CD8-positive, alpha-beta memory T cell (primary cell): Measurements from ENCODE around the gene MARCO. TPM values are rescaled to one million over a fixed set of nuclear protein-coding genes. Genes with fewer than 3 reads are reported as not detected.
"Not testable (repeated sequence)": the region's sequence is repeated elsewhere in the genome, so short reads cannot be mapped to it uniquely, and the experiment has no call there.

Experiments used
- CTCF ChIA-PET: fragments of 350-600 bp; sonication (Branson Sonifier 250); formaldehyde crosslinking; loops from one replicate; lab custom pipeline; 2021; ENCODE audit warnings: antibody characterized with exemption; lab: Charles Lee
- POLR2A ChIA-PET: fragments of 350-600 bp; sonication (Branson Sonifier 250); formaldehyde crosslinking; loops from one replicate; lab custom pipeline; 2021; ENCODE audit warnings: antibody characterized with exemption; lab: Charles Lee
- DNase-seq, 5 donors: peaks; one replicate each; pipeline versions ENCODE4 v3.0.0 to v3.0.0-alpha.2; 2020 to 2022; ENCODE audit warnings: mixed read lengths in 1 of 5
- H3K27ac ChIP-seq: one replicate; pipeline ENCODE4 v1.7.0; 2013; ENCODE audit warnings: low read depth, mild to moderate bottlenecking, low read length, moderate library complexity
- H3K27me3 ChIP-seq: 2 replicates; pipeline ENCODE4 v1.7.0; 2013; ENCODE audit warnings: low read length, mild to moderate bottlenecking; ENCODE audit not compliant: insufficient read depth, poor library complexity, severe bottlenecking
- H3K36me3 ChIP-seq: 2 replicates; pipeline ENCODE4 v1.7.0; 2013; ENCODE audit warnings: mild to moderate bottlenecking, low read length, moderate library complexity; ENCODE audit not compliant: insufficient read depth
- H3K4me1 ChIP-seq: 2 replicates; pipeline ENCODE4 v1.7.0; 2013; ENCODE audit warnings: mild to moderate bottlenecking, low read length, moderate library complexity; ENCODE audit not compliant: insufficient read depth
- H3K4me3 ChIP-seq: 2 replicates; pipeline ENCODE4 v1.7.0; 2013; ENCODE audit warnings: mild to moderate bottlenecking, low read length
- H3K9me3 ChIP-seq: 2 replicates; pipeline ENCODE4 v1.7.0; 2013; ENCODE audit warnings: mild to moderate bottlenecking, low read length
- H3K27ac Mint-ChIP-seq, 8 donors: one replicate each; pipeline ENCODE4 v1.8.0; 2020 to 2021; ENCODE audit warnings: mixed read lengths in 8 of 8, mild to moderate bottlenecking in 6 of 8, inconsistent platforms in 3 of 8, moderate library complexity in 3 of 8
- H3K27me3 Mint-ChIP-seq, 2 donors: one replicate each; pipeline ENCODE4 v1.8.0; 2020 to 2021; ENCODE audit warnings: mixed read lengths in 2 of 2, mild to moderate bottlenecking in 1 of 2, moderate library complexity in 1 of 2
- H3K36me3 Mint-ChIP-seq, 3 donors: one replicate each; pipeline ENCODE4 v1.8.0; 2020 to 2021; ENCODE audit warnings: mixed read lengths in 3 of 3, inconsistent platforms in 1 of 3, mild to moderate bottlenecking in 1 of 3
- H3K4me1 Mint-ChIP-seq, 3 donors: one replicate each; pipeline ENCODE4 v1.8.0; 2020 to 2021; ENCODE audit warnings: mixed read lengths in 3 of 3, inconsistent platforms in 1 of 3, mild to moderate bottlenecking in 1 of 3
- H3K4me3 Mint-ChIP-seq, 7 donors: one replicate each; pipeline ENCODE4 v1.8.0; 2020 to 2021; ENCODE audit warnings: mixed read lengths in 7 of 7, mild to moderate bottlenecking in 6 of 7, moderate library complexity in 4 of 7, inconsistent platforms in 2 of 7
- H3K9me3 Mint-ChIP-seq, 5 donors: one replicate each; pipeline ENCODE4 v1.8.0; 2020 to 2022; ENCODE audit warnings: mixed read lengths in 5 of 5, mild to moderate bottlenecking in 3 of 5, moderate library complexity in 2 of 5, inconsistent platforms in 1 of 5
- polyA plus RNA-seq: library from polyadenylated mRNA; unstranded; fragments of 300-500 nt; fragmentation: Illumina TruSeq; gene quantifications from one replicate; pipeline ENCODE4 v1.2.3, GENCODE V29; 2021
- total RNA-seq, 2 experiments: library from RNA; stranded (reverse); gene quantifications; one replicate each; pipeline ENCODE4 v1.2.3, GENCODE V29; 2021

Gene MARCO
- total and polyA plus RNA-seq, 3 experiments from 2014 or later = not detected

DNA sequence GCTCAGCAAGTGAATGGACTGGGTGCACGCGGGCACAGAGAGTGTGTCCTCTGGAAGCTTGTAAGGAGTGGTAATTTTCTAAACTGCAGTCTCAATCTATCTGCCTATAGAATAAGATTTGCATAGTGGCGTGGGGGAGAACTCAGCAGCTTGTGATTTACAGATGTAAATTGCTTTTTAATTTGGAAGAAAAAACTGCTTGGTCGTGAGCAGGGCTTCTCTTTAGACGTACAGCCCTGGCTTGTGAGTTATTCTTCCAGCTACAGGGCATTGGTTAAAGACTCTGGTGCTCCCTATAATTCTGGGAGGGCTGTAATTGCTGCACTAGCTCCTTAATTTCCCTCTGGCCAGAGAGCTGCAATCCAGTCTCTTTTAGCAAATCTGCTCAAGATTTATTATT lies 84.9 kb downstream of the MARCO start:
- Mint-ChIP-seq H3K9me3 (peaks cover 0 to 5% (median 0%) of the 10 kb centered on the region in 5 donors), H3K4me1 (no peaks in the 10 kb centered on the region), H3K27ac (no peak overlapping the region), H3K27me3 (peaks cover 2 to 7% of the 10 kb centered on the region in 2 donors), H3K36me3 (no peaks in the 10 kb centered on the region), H3K4me3 (no peak overlapping the region)
- H3K27me3 ChIP-seq = no peaks in the 10 kb centered on the region
- H3K9me3 ChIP-seq = no peaks in the 10 kb centered on the region
- CTCF ChIA-PET = interaction anchor here (0.9 kb wide), 1 partner anchor 16 kb away, joined by 3 read pairs; no protein-coding TSS in a partner anchor
- H3K4me1 ChIP-seq = no peaks in the 10 kb centered on the region
- POLR2A ChIA-PET = no interaction called here
- H3K36me3 ChIP-seq = no peaks in the 10 kb centered on the region
- H3K4me3 ChIP-seq = no peak overlapping the region
- H3K27ac ChIP-seq = no peak overlapping the region
- DNase-seq = no peak

- Mint-ChIP-seq H3K27ac (no peak overlapping the region), H3K4me3 (no peak overlapping the region)
- POLR2A ChIA-PET = no interaction called here
Measured at GRCh38 chr2:119028327-119029174, 86.6 kb downstream of the MARCO start.

GRCh38 chr2:119029297-119029696 lies 87.3 kb downstream of the MARCO start:
- H3K9me3 Mint-ChIP-seq = peaks cover 2 to 11% (median 6%) of the 10 kb centered on the region in 5 donors

More at GRCh38 chr2:119028327-119029174, 86.6 kb downstream of the MARCO start:
- Histone ChIP-seq H3K27ac (no peak overlapping the region), H3K27me3 (no peaks in the 10 kb centered on the region), H3K4me3 (no peak overlapping the region), H3K9me3 (no peaks in the 10 kb centered on the region), H3K36me3 (no peaks in the 10 kb centered on the region), H3K4me1 (no peaks in the 10 kb centered on the region)
- CTCF ChIA-PET = no interaction called here
- Mint-ChIP-seq H3K9me3 (peaks cover 1 to 9% (median 4%) of the 10 kb centered on the region in 5 donors), H3K36me3 (no peaks in the 10 kb centered on the region), H3K27me3 (peaks cover 2 to 7% of the 10 kb centered on the region in 2 donors), H3K4me1 (no peaks in the 10 kb centered on the region)
- DNase-seq = no peak

DNA sequence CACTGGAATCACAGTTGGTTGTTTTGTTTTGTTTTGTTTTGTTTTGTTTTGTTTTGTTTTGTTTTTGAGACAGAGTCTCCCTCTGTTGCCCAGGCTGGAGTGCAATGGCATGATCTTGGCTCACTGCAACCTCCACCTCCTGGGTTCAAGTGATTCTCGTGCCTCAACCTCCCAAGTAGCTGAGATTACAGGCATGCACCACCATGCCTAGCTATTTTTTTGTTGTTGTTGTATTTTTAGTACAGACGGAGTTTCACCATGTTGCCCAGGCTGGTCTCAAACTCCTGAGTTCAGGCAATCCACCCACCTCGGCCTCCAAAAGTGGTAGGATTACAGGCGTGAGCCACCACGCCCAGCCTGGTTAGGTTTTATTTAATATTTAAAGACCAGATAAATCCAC lies 95.9 kb downstream of the MARCO start:
- H3K9me3 ChIP-seq, H3K27me3 ChIP-seq, H3K36me3 Mint-ChIP-seq, H3K27ac Mint-ChIP-seq, H3K4me1 ChIP-seq, H3K4me3 ChIP-seq, H3K27ac ChIP-seq, DNase-seq, POLR2A ChIA-PET, H3K4me1 Mint-ChIP-seq, H3K27me3 Mint-ChIP-seq, CTCF ChIA-PET, H3K36me3 ChIP-seq, H3K4me3 Mint-ChIP-seq: not testable (repeated sequence)
- peaks cover under 1 to 15% (median 11%) of the 10 kb centered on the region in 5 donors for H3K9me3 Mint-ChIP-seq

More at GRCh38 chr2:119029297-119029696, 87.3 kb downstream of the MARCO start:
- Mint-ChIP-seq H3K27ac (no peak overlapping the region), H3K4me1 (no peaks in the 10 kb centered on the region), H3K4me3 (no peak overlapping the region), H3K27me3 (peaks cover 2 to 7% of the 10 kb centered on the region in 2 donors), H3K36me3 (no peaks in the 10 kb centered on the region)
- H3K9me3 ChIP-seq = no peaks in the 10 kb centered on the region
- no peak overlapping the region for H3K27ac ChIP-seq
- H3K27me3 ChIP-seq = no peaks in the 10 kb centered on the region
- H3K4me1 ChIP-seq = no peaks in the 10 kb centered on the region
- H3K4me3 ChIP-seq = no peak overlapping the region
- CTCF ChIA-PET = no interaction called here
- H3K36me3 ChIP-seq = no peaks in the 10 kb centered on the region
- POLR2A ChIA-PET = no interaction called here
- DNase-seq = no peak

GRCh38 chr2:119040730-119041129 lies 98.7 kb downstream of the MARCO start:
- H3K27me3 Mint-ChIP-seq = peaks cover 0 to 2% of the 10 kb centered on the region in 2 donors
- no peak overlapping the region for H3K4me3 Mint-ChIP-seq
- H3K27me3 ChIP-seq = no peaks in the 10 kb centered on the region
- no peaks in the 10 kb centered on the region for H3K36me3 Mint-ChIP-seq
- no peaks in the 10 kb centered on the region for H3K36me3 ChIP-seq
- DNase-seq = no peak
- no peaks in the 10 kb centered on the region for H3K4me1 ChIP-seq
- H3K27ac ChIP-seq = no peak overlapping the region
- H3K4me3 ChIP-seq = no peak overlapping the region
- H3K9me3 ChIP-seq = no peaks in the 10 kb centered on the region
- CTCF ChIA-PET = no interaction called here
- H3K9me3 Mint-ChIP-seq = peaks cover 0 to 8% (median 0%) of the 10 kb centered on the region in 5 donors
- H3K27ac Mint-ChIP-seq = no peak overlapping the region
- POLR2A ChIA-PET = no interaction called here
- H3K4me1 Mint-ChIP-seq = no peaks in the 10 kb centered on the region

Other genes with a start within 250 kb of the MARCO start
- gene EN1, start 94.5 kb upstream of the MARCO start, total RNA-seq = not detected
- not detected for gene EN1, start 94.5 kb upstream of the MARCO start, polyA plus RNA-seq
- not detected for gene C1QL2, start 216.6 kb downstream of the MARCO start, total RNA-seq
- gene C1QL2, start 216.6 kb downstream of the MARCO start, polyA plus RNA-seq = not detected